HL-60 (cell line): ENCODE measurements around the gene HOXC12.

Experiments
- DNase-seq, 2 experiments: peaks; one replicate each; pipeline ENCODE4 v3.0.0-alpha.2; 2010 to 2020; ENCODE audit warnings: low read depth in 1 of 2, low spot score in 1 of 2
- H3K27ac ChIP-seq: fragments of 250-450 bp; sonication (Bioruptor Pico); replicated peaks from 2 replicates; pipeline ENCODE4 v1.5.1; 2020; ENCODE audit warnings: mild to moderate bottlenecking, moderate library complexity
- H3K27me3 ChIP-seq: fragments of 250-450 bp; sonication (Bioruptor Pico); 2 replicates; pipeline ENCODE4 v1.5.1; 2021; ENCODE audit warnings: mild to moderate bottlenecking, moderate library complexity; ENCODE audit not compliant: insufficient read depth, poor library complexity, severe bottlenecking
- H3K4me3 ChIP-seq: replicated peaks from 2 replicates; pipeline ENCODE4 v1.5.1; 2011; ENCODE audit warnings: mild to moderate bottlenecking, control low read depth, low read length; ENCODE audit not compliant: insufficient read depth
- CTCF ChIP-seq: IDR thresholded peaks from one replicate; pipeline ENCODE4 v1.5.1; 2011; ENCODE audit warnings: low read length, control low read depth, inconsistent platforms; ENCODE audit not compliant: insufficient read depth
- GABPA ChIP-seq: IDR thresholded peaks from 2 replicates; pipeline ENCODE4 v1.6.1; 2012; ENCODE audit warnings: low read depth
- POLR2AphosphoS5 ChIP-seq: IDR thresholded peaks from 2 replicates; pipeline ENCODE4 v1.6.1; 2012; ENCODE audit warnings: low read depth
- SPI1 ChIP-seq: IDR thresholded peaks from 2 replicates; pipeline ENCODE4 v1.6.1; 2012; ENCODE audit warnings: low read depth, mild to moderate bottlenecking, borderline replicate concordance
- TF ChIP-seq, protein P1 (sequence below): IDR thresholded peaks from 2 replicates; pipeline ENCODE4 v1.6.1; 2012; ENCODE audit warnings: low read depth; ENCODE audit not compliant: insufficient replicate concordance

HOXC12 gene

DNA sequence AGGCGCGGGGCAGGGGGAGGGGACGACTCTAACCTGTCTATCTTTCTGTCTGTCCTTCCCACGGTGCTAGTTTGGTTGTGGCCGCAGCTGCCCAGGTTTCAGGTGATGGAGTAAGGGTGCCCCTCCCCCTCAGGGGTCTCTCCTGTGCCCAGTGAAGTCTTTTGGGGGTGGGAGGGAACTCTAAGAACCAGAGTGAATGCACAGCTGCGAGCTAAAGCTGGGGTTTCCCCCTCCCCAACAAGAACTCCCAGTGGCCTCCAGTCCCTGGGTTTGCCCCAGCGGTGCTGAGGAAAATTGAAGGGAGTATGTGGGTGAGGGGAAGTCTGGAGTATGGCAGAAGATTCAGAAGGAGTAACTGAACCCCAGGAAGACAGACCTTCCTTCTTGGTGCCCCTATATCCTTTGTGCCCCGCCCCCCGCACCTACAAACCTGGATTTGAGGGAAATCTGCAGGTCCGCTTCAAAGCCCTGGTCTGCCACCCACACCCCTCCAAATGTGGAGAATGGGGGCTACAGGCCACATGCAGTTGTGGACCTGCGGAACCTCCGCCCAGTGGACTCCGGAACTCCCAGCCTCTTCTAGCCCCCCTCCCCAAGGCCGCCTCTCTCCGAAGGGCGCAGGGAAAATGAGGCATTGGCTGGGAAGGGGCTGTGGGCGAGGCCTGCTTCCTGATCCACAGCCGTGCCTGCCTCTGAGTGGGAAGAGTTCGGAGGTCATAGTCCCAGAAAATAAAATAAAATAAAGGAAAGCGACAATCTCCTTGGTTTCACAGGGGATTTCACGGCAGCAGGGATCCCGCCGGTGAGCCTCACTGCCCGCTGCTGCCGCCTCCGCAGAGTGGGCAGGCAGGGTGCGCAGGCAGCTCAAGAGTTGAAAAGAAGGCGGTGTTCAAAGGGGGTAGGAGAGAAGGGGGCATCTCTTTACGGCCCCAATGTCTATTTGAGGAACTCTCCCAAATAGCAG is 41.8 kb downstream of the HOXC12 start:
- Histone ChIP-seq H3K4me3 (no peak overlapping the region), H3K27ac (no peak overlapping the region), H3K27me3 (peaks cover 97% of the 10 kb centered on the region)
- no peak for DNase-seq
- no peak for TF ChIP-seq SPI1
- TF ChIP-seq, protein P1, sequence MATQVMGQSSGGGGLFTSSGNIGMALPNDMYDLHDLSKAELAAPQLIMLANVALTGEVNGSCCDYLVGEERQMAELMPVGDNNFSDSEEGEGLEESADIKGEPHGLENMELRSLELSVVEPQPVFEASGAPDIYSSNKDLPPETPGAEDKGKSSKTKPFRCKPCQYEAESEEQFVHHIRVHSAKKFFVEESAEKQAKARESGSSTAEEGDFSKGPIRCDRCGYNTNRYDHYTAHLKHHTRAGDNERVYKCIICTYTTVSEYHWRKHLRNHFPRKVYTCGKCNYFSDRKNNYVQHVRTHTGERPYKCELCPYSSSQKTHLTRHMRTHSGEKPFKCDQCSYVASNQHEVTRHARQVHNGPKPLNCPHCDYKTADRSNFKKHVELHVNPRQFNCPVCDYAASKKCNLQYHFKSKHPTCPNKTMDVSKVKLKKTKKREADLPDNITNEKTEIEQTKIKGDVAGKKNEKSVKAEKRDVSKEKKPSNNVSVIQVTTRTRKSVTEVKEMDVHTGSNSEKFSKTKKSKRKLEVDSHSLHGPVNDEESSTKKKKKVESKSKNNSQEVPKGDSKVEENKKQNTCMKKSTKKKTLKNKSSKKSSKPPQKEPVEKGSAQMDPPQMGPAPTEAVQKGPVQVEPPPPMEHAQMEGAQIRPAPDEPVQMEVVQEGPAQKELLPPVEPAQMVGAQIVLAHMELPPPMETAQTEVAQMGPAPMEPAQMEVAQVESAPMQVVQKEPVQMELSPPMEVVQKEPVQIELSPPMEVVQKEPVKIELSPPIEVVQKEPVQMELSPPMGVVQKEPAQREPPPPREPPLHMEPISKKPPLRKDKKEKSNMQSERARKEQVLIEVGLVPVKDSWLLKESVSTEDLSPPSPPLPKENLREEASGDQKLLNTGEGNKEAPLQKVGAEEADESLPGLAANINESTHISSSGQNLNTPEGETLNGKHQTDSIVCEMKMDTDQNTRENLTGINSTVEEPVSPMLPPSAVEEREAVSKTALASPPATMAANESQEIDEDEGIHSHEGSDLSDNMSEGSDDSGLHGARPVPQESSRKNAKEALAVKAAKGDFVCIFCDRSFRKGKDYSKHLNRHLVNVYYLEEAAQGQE = no peak
- TF ChIP-seq GABPA = no peak

DNA sequence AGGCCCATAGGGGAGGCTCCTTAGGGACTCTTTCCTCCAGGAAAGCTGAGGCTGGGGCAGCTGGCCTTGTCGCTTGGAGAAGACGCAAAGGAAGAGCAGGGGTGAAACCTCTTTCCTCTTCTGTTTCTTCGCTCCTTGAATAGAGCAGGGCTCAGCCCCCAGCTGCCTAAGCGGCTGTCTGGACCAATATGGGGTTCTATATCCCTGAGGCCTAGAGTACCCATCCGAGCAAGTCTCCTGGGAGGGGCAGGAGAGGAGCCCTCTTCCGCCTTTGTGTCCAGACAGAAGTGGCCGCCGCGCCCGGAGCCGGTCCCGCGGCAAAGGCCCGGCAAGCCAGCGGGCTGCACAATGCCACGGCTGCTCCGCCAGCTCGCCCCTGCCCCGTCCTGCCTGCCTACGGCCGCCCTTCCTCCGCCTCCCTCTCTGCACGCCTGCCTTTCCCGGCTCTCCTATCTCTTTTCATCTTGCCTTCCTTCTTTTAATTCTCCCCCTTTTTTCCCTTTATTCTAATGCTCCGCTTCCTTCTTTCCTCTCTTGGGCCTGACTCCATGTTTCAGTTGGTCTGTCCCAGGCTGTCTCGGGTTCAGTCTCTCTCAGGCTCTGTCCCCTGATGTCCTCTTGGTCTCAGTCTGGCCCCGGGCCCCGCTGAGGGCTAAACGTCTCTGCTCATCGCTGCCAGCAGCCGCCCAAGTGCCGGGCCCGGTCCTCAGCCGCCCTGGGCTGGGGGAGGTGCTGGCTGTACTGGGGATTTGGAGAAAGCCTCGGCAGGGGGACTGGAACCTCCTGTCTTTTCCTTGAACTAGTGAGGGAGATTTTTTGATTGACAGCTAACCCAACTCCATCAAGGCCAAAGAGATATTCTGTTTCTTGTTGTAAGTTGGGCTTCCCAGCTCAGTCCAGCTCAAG is 42.8 kb downstream of the HOXC12 start:
- H3K27me3 ChIP-seq = peaks cover 97% of the 10 kb centered on the region
- TF ChIP-seq SPI1 (no peak), CTCF (no peak), GABPA (no peak), POLR2AphosphoS5 (no peak)
- TF ChIP-seq, protein P1 = no peak
- no peak overlapping the region for H3K4me3 ChIP-seq
- no peak for DNase-seq
- no peak overlapping the region for H3K27ac ChIP-seq

DNA sequence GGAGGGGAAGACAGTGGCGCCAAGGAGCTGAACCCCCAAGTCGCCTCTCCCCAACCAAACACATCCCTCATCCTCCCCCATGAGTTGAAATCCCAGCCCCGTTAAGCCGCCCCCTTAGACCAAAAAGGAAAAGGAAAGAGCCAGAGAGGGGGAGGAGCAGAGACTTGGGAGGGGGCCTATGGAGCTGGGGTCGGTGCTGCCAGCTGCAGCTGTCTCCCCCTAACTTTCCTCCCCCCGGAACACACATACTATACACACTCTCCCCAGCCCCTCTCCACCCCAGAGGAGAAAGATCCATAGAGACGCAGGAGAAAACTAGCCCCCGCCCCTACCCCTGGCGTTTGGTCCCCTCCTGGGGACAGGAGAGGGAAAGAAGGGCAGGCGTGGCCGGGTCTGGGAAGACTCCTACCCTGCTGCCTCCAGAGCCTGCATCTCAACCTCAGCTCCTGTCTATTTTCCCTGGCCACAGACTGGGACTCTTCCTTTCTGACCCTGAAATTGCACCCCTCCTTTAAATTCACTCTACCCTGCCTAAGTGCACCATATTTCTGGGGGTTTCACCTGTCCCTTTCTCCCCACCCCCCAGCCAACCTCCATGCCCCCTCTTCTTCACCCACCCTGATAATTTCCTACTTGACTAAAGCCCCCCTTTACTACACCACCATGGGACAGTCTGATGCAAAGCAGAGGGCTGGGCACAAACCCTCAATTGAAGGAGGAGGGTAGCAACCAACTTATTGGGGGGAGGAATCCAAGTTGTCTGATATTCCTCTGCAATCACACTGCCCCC is 43.6 kb downstream of the HOXC12 start:
- Histone ChIP-seq H3K27me3 (peaks cover 95% of the 10 kb centered on the region), H3K27ac (no peak overlapping the region), H3K4me3 (no peak overlapping the region)
- DNase-seq = no peak
- TF ChIP-seq GABPA = no peak

GRCh38 chr12:53998900-53999236 is 44.2 kb downstream of the HOXC12 start:
- Histone ChIP-seq H3K27ac (no peak overlapping the region), H3K27me3 (peaks cover 92% of the 10 kb centered on the region), H3K4me3 (no peak overlapping the region)
- TF ChIP-seq SPI1 (no peak), CTCF (no peak), POLR2AphosphoS5 (no peak), GABPA (no peak)
- TF ChIP-seq, protein P1 = no peak
- no peak for DNase-seq
